DMS53 treated with DMSO at 0.1 percent for 48 hours (cell line): ENCODE results near the gene MGAT1.
A peak's percentile ranks its signal among the peaks of the same experiment; 100 is the strongest.
"Not testable (repeated sequence)": the region's sequence is repeated elsewhere in the genome, so short reads cannot be mapped to it uniquely, and the experiment has no call there.

Experiments used
- DNase-seq: peaks from one replicate; lab custom pipeline; 2025; ENCODE audit not compliant: unreplicated experiment; lab: John Stamatoyannopoulos, UW

MGAT1 gene

DNA sequence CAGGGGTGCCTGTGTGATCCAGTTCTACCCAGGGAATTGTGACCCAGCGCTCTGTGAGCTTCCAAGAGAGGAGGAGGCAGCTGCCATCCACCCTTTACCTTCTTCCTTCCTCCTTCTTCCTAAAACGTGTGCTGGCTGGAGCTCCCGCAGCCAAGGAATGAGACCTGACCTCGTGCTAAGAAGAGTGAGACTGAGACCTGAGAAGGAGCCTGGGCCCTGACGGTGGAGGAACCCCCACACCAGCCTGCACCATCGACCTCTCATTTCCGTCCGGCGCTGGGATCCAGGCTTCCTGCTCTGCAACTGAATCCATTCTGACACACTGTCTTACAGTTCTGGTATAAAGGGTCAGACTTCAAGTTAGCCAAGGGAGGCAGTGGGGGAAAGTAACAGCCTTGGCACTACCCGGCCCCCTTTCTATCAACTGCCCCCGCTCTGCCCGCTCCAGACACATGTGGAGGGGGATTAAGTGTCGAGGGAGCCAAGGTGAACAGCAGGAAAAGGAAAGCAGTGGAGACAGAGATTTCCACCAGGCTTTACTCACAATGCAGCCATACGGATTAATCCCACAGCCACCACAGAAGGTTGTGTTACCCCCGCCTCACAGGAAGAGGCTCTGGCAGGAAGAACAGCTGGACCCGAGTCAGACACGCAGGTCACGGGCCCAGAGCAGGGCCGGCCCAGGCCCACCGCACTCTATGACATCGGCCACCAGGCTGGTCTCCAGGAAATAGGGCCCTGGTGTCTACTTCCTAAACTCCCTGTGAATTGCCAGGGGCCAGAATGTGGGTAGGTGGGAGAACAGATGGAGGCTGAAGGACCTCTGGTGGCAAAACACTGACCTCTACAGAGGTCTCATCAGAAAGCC is 15.8 kb downstream of the MGAT1 start:
- DNase-seq: no peak

DNA sequence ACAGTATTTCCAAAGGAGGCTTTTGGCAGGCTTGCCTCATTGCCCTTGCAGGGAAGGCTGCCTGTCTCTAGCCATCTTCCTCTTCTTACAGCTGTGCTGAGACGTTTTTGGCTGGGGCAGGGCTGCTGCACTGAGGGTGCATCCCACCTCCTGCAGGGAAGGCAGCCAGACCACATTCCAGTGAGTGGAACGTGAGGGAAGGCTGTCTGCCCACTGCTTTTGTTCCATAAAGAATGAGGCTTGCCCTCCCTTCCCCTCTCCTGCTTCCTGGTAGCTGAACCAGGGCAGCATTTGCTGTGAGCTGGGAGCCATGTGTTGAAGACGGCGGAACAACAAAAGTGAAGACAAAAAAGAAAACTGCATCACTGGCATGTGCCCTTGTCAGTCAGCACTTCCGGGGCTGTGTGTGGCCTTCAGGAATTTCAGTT is 16.8 kb downstream of the MGAT1 start:
- no peak for DNase-seq

DNA sequence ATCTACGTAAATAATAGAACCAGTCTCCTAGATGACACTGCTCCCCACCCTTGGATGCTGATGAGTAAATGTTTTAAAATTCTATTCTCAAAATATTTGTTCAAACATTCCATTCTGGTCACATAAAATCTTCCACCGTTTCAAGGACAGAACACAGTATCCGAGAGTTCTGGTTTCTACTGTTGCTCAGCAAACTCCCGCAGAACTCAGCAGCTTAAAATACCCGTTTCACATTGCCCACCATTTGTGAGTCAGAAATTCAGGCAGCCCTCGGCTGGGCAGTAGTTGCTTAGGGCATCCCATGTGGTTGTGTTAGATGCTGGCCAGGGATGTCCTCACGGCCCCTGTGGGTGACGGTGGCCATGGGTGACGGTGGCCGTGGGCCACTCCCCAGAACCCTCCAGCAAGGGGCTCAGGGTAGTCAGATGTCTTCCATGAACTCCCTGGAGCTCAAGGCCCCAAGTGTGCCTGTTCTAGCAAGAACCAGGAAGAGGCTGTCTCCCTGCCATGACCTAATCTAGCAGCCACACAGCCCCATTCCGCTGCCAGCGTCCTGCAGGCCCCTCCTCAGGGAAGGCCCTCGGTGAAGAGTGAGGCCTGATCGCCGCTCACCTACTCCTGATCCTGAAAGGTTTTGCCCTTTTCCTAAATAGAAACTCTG is 17.4 kb downstream of the MGAT1 start:
- no peak for DNase-seq

DNA sequence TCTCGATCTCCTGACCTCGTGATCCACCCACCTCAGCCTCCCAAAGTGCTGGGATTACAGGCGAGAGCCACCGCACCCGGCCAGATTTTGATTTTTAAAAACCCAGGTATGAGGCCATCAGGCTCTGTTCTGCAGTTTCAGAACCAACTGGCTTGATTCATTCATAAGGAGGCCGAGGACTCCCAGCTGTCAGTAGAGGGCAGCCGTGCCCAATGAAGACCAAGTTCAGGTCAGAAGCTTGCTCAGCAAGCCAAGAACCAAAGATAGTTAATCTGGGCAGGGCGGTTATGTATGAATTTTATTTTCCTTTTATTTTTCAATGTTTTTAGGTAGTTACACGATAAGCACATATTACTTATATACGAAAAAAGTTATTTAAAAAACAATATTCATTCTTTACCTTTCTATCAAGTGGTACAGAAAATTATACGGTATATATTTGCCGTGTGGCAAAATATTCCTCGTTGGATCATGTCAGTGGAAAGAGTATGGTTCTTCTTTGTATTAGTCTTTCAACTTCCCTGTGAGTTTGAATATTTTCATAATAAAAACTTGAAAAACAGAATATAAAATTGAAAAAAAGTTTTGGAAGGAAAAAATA is 18.0 kb downstream of the MGAT1 start:
- peak; percentile 56 for DNase-seq

DNA sequence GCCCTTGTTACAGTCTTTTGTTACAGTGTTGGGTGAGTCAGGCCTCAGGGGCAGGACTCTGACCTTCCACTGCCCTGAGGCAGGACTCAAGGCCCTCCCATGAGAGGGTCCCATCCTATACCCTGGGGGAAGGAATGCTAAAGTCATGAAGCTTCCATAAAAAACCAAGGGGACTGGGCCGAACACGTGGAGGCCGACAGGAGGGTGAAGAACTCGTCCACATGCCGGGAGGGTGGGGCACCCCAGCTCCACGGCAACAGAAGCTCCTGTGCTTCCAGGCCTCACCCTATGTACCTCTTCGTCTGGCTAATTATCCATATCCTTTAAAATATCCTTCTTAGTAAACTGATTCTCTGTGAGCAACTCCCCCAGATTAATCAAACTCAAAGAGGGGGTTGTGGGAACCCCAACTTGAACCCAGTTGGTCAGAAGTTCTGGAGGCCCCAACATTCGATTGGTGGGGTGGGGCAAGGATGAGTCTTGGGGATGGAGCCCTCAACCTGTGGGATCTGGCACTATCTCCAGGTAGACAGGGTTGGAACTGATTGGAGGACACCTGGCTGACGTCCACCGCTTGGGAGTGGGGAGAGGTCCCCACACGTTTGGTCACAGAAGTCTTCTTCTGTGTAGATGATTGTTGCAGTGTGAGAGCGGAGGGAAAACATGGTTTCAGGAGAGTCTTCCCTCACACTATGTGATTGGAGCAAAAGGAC is 19.1 kb downstream of the MGAT1 start:
- DNase-seq: no peak

DNA sequence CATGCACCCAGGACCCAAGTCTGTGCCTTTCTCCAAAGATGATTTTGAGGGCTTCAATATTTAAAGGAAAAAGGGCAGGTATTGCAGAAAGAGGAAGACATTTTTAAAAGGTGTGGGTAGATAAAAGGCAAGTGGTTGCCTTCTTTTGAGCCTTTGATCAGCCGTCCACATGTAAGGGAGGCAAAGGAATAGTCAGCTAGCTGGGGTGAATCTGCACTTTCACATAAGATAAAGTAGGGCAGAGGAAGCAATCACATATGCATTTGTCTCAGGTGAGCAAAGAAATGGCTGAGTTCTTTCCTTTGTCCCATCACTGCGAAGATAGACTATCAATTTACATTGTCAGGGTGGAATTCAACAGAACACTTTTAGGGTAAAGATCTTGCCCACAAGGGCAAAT is 19.9 kb downstream of the MGAT1 start:
- DNase-seq: no peak

DNA sequence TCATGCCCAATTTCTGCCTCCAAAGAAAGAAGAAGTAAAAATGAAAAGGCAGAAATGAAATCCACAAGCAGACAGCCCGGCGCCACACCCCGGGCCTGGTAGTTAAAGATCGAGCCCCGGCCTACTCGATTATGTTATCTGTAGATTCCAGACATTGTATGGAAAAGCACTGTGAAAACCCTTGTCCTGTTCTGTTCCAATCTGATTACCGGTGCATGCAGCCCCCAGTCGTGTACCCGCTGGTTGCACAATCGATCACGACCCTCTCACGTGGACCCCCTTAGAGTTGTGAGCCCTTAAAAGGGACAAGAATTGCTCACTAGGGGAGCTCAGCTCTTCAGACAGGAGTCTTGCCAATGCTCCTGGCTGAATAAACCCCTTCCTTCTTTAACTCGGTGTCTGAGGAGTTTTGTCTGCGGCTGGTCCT is 20.7 kb downstream of the MGAT1 start:
- not testable (repeated sequence) for DNase-seq

DNA sequence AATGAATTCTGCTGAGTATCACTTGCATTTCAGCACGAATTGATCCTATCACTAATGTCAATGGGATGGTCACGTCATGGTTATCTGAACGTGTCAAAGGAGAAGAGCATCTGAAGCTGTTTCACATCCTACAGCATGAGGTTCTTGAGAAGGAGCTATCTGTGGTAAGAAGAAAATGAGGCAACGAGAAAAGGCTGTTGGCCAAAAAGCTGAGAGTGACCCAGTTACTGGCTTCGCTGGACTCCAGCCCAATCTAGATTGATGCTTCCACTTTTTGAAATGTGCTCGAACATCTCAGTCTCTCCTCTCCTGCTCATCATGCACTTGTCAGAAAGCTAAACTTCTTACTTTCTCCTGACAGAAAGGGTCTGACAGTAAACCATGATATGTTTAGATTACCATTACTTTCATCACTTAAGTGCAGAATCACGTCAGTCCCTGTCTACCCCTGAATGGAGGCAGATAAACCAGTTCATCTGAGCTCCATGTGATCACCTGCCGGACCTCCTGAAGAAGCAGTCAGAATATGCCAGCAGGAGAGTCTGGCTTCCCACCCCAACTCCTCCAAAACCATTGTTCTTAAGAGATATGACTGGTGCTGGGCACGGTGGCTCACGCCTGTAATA is 22.5 kb downstream of the MGAT1 start:
- DNase-seq: no peak

DNA sequence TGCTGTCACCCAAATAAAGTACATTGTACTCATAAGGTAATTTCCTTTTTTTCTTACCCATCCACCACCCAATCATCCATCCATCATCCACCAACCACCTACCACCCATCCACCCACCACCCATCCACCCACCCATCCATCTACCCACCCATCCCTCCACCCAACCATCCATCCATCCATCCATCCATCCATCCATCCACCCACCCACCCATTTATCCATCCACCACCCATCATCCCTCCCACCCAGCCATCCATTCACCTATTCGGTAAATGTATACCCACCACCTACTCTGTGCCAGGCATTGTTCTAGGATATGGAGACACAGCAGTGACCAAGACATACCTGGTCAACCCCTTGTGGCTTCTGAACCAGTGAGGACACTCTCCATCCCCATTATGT is 25.1 kb downstream of the MGAT1 start:
- DNase-seq: no peak

DNA sequence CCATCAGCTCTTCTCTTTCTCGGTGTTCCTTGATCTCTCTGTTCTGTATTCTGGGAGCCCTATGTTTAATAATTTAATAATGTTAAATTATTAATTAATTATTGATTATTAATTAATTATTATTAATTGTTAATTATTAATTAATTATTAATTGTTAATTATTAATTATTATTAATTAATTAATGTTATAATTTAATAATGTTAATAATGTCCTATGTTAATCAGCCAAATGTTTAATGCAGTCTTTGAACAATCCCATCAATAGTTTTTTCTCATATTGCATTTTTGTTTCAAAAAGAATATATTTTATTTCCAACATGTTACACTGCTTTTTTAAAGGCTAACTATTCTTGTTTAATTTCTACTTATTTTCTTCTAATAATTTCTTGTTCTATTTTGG is 26.2 kb downstream of the MGAT1 start:
- no peak for DNase-seq

DNA sequence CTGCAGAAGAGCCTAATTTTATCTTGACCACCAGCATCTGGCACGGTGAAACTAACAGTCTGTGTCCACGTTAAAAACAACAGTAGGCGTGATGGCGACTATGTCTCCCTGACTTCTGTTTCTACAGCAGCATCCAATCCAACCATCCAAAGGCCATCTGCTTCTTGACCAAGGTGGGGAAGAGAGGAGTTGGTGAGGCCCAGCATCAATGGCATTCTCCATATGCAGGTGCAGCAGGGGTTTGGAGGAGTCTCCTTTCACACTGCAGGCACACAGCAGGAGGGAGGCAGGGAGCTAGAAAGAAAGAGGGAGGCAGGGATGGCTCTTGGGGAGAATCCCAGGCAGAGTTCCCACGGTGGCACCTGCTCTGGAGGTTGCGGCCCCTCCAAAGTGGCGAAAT is 27.0 kb downstream of the MGAT1 start:
- DNase-seq: no peak

DNA sequence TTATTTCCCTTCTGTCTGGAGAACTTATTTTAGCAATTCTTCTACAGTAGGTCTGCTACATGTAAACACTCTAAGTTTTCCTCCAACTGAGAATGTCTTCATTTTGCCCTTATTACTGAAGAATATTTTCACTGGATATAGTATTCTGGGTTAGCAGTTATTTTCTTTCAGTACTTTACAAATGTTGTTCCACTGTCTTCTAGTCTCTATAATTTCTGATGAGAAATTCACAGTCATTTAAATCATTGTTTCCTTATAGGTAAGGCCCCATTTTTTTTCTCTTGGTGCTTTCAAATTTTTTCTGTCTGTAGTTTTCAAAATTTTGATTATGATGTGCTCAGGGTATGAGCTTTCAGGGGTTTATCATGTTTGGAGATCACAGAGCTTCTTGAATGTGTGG is 30.8 kb downstream of the MGAT1 start:
- no peak for DNase-seq

DNA sequence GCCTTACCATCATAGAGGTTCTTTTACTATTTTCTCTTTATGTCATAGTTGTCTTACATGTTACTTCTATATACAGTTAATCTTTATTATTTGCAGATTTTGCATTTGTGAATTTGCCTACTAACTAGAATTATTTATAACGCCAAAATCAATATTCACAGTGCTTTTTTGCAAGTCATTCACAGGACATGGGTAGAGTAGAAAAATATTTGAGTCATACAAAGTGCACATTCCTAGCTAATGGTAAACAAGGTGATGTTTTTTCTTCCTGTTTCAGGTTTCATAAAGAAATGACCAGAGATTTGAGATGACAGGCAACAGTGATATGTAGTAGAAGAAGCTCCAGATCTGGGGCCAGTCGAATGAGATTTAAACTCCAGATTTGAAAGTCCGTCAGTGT is 32.8 kb downstream of the MGAT1 start:
- DNase-seq: no peak

DNA sequence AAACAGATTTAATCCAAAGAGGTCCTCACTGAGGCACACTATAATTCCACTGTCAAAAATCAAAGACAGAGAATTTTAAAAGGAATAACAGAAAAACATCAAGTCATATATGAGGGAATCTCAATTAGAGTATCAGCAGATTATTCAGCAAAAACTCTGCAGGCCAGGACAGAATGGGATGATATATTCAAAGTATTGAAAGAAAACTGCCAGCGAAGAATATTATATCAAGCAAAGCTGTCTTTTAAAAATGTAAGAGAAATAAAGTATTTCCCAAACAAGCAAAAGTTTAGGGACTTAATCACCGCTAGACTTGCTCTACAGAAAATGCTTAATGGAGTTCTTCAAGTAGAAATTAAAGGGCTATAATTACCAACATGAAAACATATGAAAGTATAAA is 47.0 kb downstream of the MGAT1 start:
- no peak for DNase-seq

DNA sequence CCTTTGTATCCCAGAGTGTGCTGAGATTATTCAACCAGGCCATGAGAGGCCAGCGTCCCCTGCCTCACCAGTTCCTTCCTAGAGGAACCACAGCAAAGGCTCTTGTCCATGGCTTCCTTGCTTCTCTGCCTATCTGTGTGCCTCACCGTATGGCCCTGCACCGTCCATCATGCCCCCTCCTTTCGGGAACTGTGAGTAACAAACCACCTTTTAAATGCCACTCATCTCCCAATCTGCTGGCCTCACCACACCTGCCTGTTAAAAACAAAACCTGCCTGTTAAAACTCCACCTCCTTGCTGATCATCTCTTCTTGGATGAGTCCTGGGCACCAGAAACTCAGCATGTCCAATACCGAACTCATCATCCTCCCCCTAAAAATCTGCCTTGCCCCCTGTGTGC is 58.4 kb downstream of the MGAT1 start:
- no peak for DNase-seq

DNA sequence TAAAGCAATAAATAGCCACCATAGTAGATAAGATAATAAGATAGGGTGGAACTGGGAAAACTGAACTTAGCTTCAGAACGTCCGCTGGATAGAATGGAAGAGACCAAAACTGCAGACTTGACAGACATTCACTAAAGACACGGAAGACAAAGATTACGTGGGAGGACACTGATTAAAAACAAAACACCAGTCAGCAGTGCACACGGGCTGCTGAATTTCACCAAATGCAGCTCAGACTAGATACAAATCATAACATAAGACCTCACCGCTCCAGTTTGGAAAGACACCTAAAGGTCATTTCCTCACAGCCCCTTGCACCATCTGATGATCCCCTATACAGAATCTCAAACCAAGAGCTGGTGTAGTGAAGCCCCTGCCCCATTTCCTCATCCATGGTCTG is 59.9 kb downstream of the MGAT1 start:
- no peak for DNase-seq

DNA sequence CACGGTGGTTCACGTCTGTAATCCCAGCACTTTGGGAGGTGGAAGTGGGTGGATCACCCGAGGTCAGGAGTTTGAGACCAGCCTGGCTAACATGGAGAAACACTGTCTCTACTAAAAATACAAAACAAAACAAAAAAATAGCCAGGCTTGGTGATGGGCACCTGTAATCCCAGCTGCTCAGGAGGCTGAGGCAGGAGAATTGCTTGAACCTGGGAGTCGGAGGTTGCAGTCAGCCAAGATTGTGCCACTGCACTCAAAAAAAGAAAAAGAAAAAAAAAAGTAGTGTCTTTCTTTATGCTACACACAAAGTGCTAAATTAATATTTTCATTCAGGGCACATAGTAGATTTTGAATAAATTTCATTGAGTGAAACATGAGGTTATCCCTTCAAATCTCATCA is 61.7 kb downstream of the MGAT1 start:
- not testable (repeated sequence) for DNase-seq

DNA sequence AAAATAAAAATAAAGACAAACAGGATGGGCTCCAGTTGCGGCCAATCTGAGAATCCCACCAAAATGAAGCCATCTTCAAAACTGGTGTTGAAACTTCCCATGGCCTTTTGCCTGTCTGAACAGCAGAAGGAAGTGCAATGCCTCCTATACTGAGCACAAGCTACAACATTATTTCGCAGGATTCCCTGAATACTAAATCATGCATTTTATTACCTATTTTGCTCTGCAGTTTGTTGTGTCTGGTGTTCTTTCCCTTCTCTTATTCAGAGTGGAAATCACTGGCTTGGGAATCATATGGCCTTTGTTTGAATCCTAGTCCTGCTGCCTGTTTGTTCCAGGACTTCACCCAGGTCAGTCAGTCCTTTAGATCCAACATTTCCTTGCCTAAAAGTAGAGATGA is 62.6 kb downstream of the MGAT1 start, which contains the start of gene OR2Y1:
Gene OR2Y1 (minus strand): TSS at position 101 of the 400 bp plus-strand sequence. CDS start 0 bp downstream, at position 101.
- no peak for DNase-seq

DNA sequence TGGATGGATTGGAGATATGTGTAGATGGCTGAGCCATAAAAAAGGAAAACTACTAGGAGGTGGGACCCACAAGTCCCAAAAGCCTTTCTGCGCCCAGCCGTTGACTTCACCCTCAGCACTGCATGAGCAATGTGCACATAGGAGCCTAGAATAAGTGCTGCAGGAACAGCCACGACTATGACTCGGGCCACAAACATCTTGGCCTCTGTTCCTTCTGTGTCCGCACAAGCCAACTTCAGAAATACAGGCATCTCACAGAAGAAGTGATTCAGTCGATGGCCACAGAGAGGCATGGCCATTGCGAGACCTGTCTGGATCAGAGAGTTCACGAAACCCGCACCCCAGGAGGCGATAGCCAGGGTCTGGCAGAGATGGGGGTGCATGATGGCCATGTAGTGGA is 63.3 kb downstream of the MGAT1 start:
- no peak for DNase-seq

DNA sequence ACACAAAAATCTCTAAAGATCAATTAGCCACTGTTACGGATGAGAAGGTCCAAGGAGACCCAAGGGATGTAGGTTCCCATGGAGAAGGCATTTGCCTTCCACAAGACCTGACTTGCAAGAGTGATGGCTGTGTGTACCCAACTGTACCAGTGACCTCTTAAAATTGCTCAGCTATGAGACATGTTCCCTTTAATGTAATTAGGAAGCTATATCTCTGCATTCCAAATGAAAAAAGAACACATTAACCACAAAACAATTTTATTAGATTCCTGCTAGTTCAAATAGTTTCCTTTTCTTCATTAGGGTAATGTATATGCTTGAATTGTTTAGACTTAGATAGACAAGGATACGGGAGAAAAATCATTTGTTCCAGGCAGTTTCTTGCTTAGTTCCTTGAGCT is 66.1 kb downstream of the MGAT1 start:
- DNase-seq: no peak
